ENCODE measurements around the gene LRRC61. TPM values are rescaled to one million over a fixed set of nuclear protein-coding genes. Genes with fewer than 3 reads are reported as not detected.
"Not testable (repeated sequence)": the region's sequence is repeated elsewhere in the genome, so short reads cannot be mapped to it uniquely, and the experiment has no call there.

LRRC61 gene
- total RNA-seq, 1 experiment from 2014 or later: 48.1 TPM

DNA sequence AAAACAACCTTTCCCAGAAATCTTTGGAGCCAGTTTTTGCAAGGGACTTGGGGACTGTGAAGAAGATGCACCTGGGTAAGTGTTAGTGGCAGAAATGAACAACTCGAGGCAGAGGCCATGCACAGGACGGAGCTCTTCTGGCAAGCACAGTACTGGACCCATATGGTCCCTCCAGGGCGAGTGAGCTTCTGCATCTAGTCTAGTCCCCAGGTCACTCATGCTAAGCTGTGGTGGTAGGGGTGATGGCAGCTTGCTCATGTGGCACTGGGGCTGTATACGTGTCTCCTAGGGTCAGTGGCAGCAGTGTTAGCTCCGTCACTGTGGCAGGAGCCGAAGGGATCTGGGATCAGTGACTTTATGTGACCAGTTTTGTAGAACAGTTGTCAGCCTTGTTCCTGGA lies 9.3 kb upstream of the LRRC61 start:
- no peaks in the 10 kb centered on the region for H3K36me3 ChIP-seq (ENCODE audit: insufficient read depth, low read length, poor library complexity, severe bottlenecking)
- no peaks in the 10 kb centered on the region for H3K9me3 ChIP-seq (ENCODE audit: low read depth, low read length, poor library complexity, severe bottlenecking)
- TF ChIP-seq EZH2 (IDR thresholded peaks at IDR 0.05; ENCODE audit: borderline replicate concordance, low read depth, low read length, poor library complexity, severe bottlenecking): no peak
- TF ChIP-seq, protein P1, sequence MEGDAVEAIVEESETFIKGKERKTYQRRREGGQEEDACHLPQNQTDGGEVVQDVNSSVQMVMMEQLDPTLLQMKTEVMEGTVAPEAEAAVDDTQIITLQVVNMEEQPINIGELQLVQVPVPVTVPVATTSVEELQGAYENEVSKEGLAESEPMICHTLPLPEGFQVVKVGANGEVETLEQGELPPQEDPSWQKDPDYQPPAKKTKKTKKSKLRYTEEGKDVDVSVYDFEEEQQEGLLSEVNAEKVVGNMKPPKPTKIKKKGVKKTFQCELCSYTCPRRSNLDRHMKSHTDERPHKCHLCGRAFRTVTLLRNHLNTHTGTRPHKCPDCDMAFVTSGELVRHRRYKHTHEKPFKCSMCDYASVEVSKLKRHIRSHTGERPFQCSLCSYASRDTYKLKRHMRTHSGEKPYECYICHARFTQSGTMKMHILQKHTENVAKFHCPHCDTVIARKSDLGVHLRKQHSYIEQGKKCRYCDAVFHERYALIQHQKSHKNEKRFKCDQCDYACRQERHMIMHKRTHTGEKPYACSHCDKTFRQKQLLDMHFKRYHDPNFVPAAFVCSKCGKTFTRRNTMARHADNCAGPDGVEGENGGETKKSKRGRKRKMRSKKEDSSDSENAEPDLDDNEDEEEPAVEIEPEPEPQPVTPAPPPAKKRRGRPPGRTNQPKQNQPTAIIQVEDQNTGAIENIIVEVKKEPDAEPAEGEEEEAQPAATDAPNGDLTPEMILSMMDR (conservative IDR thresholded peaks at IDR 0.05; ENCODE audit: low read depth, low read length): no peak
- no peak for DNase-seq (ENCODE audit: low spot score)
- H3K27me3 ChIP-seq (replicated peaks; ENCODE audit: insufficient read depth, low read depth, low read length, poor library complexity): no peaks in the 10 kb centered on the region
- H3K4me1 ChIP-seq (ENCODE audit: insufficient read depth, low read length, poor library complexity, severe bottlenecking): peaks cover 16% of the 10 kb centered on the region
- ChIA-PET POLR2A (ENCODE audit: low non-redundant PET) (interaction anchor here (0.6 kb wide), 1 partner anchor 34 kb away, joined by 4 read pairs; no protein-coding TSS in a partner anchor), CTCF (no interaction called here)
- H3K4me3 ChIP-seq (ENCODE audit: low read depth, low read length, poor library complexity, severe bottlenecking): no peak overlapping the region
- intact Hi-C loops (cut with micrococcal nuclease; ENCODE audit: unreplicated experiment): no loop called here
- BruUV-seq (replicated peaks): no TSS peak
- H3K27ac ChIP-seq (ENCODE audit: low read depth, low read length, poor library complexity, severe bottlenecking): no peak overlapping the region

DNA sequence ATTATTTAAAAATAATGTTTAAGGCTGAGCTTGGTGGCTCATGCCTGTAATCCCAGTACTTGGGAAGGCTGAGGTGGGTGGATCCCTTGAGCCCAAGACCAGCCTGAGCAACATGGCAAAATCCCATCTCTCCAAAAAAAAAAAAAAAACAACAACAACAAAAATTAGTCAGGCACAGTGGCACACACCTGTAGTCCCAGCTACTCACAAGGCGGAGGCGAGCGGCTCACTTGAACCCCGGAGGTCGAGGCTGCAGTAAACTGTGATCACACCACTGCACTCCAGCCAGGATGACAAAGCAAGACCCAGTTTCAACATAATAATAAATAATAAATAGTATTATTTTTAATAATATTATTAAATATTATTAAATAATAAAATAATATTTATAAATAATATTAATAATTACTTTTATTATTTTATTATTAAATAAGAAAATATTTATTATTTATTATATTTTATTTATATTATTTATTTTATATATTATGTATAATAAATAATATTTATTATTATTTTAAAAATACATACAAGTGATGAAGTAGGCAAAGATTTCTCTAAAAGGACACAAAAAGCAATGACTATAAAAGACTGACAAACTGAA lies 8.4 kb upstream of the LRRC61 start:
- POLR2A ChIA-PET (ENCODE audit: low non-redundant PET): no interaction called here
- CTCF ChIA-PET: interaction anchor here (0.6 kb wide), 2 partner anchors 52 to 1153 kb away, joined by 3 to 4 read pairs; no protein-coding TSS in a partner anchor
- DNase-seq (ENCODE audit: low spot score): no peak

DNA sequence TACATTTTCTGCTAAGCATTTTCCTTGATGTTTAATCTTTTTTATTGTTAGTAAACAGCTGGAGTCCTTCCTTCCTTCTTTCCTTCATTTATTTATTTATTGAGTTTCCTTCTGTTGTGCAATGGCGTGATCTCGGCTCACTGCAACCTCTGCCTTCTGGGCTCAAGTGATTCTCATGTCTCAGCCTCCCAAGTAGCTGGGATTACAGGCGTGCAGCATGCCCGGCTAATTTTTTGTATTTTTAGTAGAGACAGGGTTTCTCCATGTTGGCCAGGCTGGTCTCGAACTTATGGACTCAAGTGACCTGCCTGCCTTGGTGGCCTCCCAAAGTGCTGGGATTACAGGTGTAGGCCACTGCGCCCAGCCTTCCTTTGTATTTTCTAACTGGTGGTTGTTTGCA lies 6.2 kb upstream of the LRRC61 start:
- H3K4me1 ChIP-seq (ENCODE audit: insufficient read depth, low read length, poor library complexity, severe bottlenecking): peaks cover 17% of the 10 kb centered on the region
- H3K9me3 ChIP-seq (ENCODE audit: low read depth, low read length, poor library complexity, severe bottlenecking); H3K27ac ChIP-seq (ENCODE audit: low read depth, low read length, poor library complexity, severe bottlenecking); BruUV-seq (replicated peaks); CTCF ChIA-PET; H3K4me3 ChIP-seq (ENCODE audit: low read depth, low read length, poor library complexity, severe bottlenecking); intact Hi-C loops (cut with micrococcal nuclease; ENCODE audit: unreplicated experiment); H3K36me3 ChIP-seq (ENCODE audit: insufficient read depth, low read length, poor library complexity, severe bottlenecking); H3K27me3 ChIP-seq (replicated peaks; ENCODE audit: insufficient read depth, low read depth, low read length, poor library complexity); POLR2A ChIA-PET (ENCODE audit: low non-redundant PET): not testable (repeated sequence)
- peak; percentile 49 for DNase-seq (ENCODE audit: low spot score)

More for the DNA sequence above, 8.4 kb upstream of the LRRC61 start:
- intact Hi-C loops (cut with micrococcal nuclease; ENCODE audit: unreplicated experiment): no loop called here
- Histone ChIP-seq H3K27me3 (replicated peaks; ENCODE audit: insufficient read depth, low read depth, low read length, poor library complexity) (no peaks in the 10 kb centered on the region), H3K36me3 (ENCODE audit: insufficient read depth, low read length, poor library complexity, severe bottlenecking) (no peaks in the 10 kb centered on the region), H3K4me3 (ENCODE audit: low read depth, low read length, poor library complexity, severe bottlenecking) (no peak overlapping the region), H3K4me1 (ENCODE audit: insufficient read depth, low read length, poor library complexity, severe bottlenecking) (peaks cover 16% of the 10 kb centered on the region), H3K27ac (ENCODE audit: low read depth, low read length, poor library complexity, severe bottlenecking) (no peak overlapping the region), H3K9me3 (ENCODE audit: low read depth, low read length, poor library complexity, severe bottlenecking) (no peaks in the 10 kb centered on the region)
- TF ChIP-seq EZH2 (IDR thresholded peaks at IDR 0.05; ENCODE audit: borderline replicate concordance, low read depth, low read length, poor library complexity, severe bottlenecking): no peak
- TF ChIP-seq, protein P1 (conservative IDR thresholded peaks at IDR 0.05; ENCODE audit: low read depth, low read length): no peak
- BruUV-seq (replicated peaks): no TSS peak
